Kidney (tissue), 14 donors: ENCODE measurements around the gene PPP1R3E. TPM values are rescaled to one million over a fixed set of nuclear protein-coding genes. Genes with fewer than 3 reads are reported as not detected.
"Not testable (repeated sequence)": the region's sequence is repeated elsewhere in the genome, so short reads cannot be mapped to it uniquely, and the experiment has no call there.

Source experiments
- DNase-seq, 5 donors: peaks; one replicate each; pipeline ENCODE4 v3.0.0-alpha.2; 2013 to 2020
- FAIRE-seq: peaks from 2 replicates; lab custom pipeline; 2012; peaks lifted over from hg19 to GRCh38; lab: Jason Lieb, UNC
- H3K27ac ChIP-seq, 2 donors: one replicate each; pipeline ENCODE4 v1.7.0; 2013; ENCODE audit warnings: low read depth in 2 of 2, low read length in 2 of 2, inconsistent platforms in 1 of 2
- H3K27me3 ChIP-seq: one replicate; pipeline ENCODE4 v1.7.1; 2013; ENCODE audit warnings: low read length, inconsistent platforms; ENCODE audit not compliant: control insufficient read depth, insufficient read depth
- H3K36me3 ChIP-seq, 3 donors: one replicate each; pipeline versions ENCODE4 v1.7.0 to v1.7.1; 2013; ENCODE audit warnings: low read length in 3 of 3, control low read depth in 1 of 3, inconsistent platforms in 1 of 3; ENCODE audit not compliant: insufficient read depth in 3 of 3, control insufficient read depth in 2 of 3
- H3K4me1 ChIP-seq, 3 donors: one replicate each; pipeline versions ENCODE4 v1.7.0 to v1.7.1; 2013; ENCODE audit warnings: low read length in 3 of 3, inconsistent platforms in 1 of 3, low read depth in 1 of 3; ENCODE audit not compliant: control insufficient read depth in 2 of 3, insufficient read depth in 2 of 3
- H3K4me3 ChIP-seq, 3 donors: one replicate each; pipeline versions ENCODE4 v1.7.0 to v1.8.1; 2013; ENCODE audit warnings: low read length in 3 of 3, control low read depth in 1 of 3, inconsistent platforms in 1 of 3
- H3K9ac ChIP-seq, 3 donors: one replicate each; pipeline versions ENCODE4 v1.7.0 to v1.7.1; 2013; ENCODE audit warnings: low read length in 3 of 3, control low read depth in 1 of 3, inconsistent platforms in 1 of 3
- H3K9me3 ChIP-seq, 3 donors: one replicate each; pipeline versions ENCODE4 v1.7.0 to v1.7.1; 2013; ENCODE audit warnings: low read length in 3 of 3, control low read depth in 1 of 3, inconsistent platforms in 1 of 3; ENCODE audit not compliant: control insufficient read depth in 2 of 3, insufficient read depth in 1 of 3
- CTCF ChIP-seq: IDR thresholded peaks from 3 replicates; pipeline ENCODE4 v1.5.1; 2012; ENCODE audit warnings: mild to moderate bottlenecking, moderate library complexity, borderline replicate concordance; ENCODE audit not compliant: insufficient read depth; ENCODE audit errors: extremely low read depth
- intact Hi-C: fragments of 100-400 bp; cut with DNase I; formaldehyde crosslinking; loops from one replicate; pipeline ENCODE4 v1.11.1; 2022
- polyA plus RNA-seq: library from polyadenylated mRNA; stranded (reverse); fragments of 350-450 nt; fragmentation: Illumina TruSeq; extraction: RNeasy Lipid Tissue Mini Kit (QIAGEN cat#74804); gene quantifications from one replicate; pipeline ENCODE4 v1.2.3, GENCODE V29; 2014; ENCODE audit warnings: low read depth, low replicate concordance; ENCODE audit not compliant: insufficient read depth
- total RNA-seq: library from RNA; stranded (reverse); fragmentation: NEBNext Ultra II Directional; extraction: Animal tissue kit (Norgen Biotek cat#: 25700); gene quantifications from one replicate; pipeline ENCODE4 v1.2.1, GENCODE V29; 2021
- donor health status: control.
- donor health status: control.
- donor health status: control.
- donor health status: control.
- donor health status: control.
- donor health status: DM: yes; HTN: yes; CAD: no.
- donor health status: Normal renal cell carcinoma (clear cell type).

PPP1R3E gene
- total and polyA plus RNA-seq, 2 donors from 2014 or later: 17.3 to 22.8 TPM

- DNase-seq (no peak), FAIRE-seq (no peak)
- Histone ChIP-seq H3K9ac (no peak overlapping the region), H3K9me3 (no peaks in the 10 kb centered on the region), H3K27ac (no peak overlapping the region), H3K27me3 (no peaks in the 10 kb centered on the region), H3K4me3 (no peak overlapping the region), H3K36me3 (peaks cover 0 to 6% (median 0%) of the 10 kb centered on the region in 3 donors), H3K4me1 (peaks cover 0 to 10% (median 8%) of the 10 kb centered on the region in 3 donors)
- TF ChIP-seq CTCF: no peak
- intact Hi-C loops: no loop called here
Measured at GRCh38 chr14:23281247-23281646, 21.4 kb downstream of the PPP1R3E start.

GRCh38 chr14:23277928-23278327 is 24.7 kb downstream of the PPP1R3E start:
- H3K4me3 ChIP-seq, H3K27ac ChIP-seq, intact Hi-C loops, DNase-seq, H3K4me1 ChIP-seq, FAIRE-seq, H3K9ac ChIP-seq, H3K9me3 ChIP-seq, H3K27me3 ChIP-seq: not testable (repeated sequence)
- H3K36me3 ChIP-seq: peaks cover 0 to 12% (median 0%) of the 10 kb centered on the region in 3 donors

GRCh38 chr14:23277189-23277588 is 25.5 kb downstream of the PPP1R3E start:
- DNase-seq (no peak), FAIRE-seq (no peak)
- Histone ChIP-seq H3K4me3 (no peak overlapping the region), H3K9ac (no peak overlapping the region), H3K9me3 (no peaks in the 10 kb centered on the region), H3K27me3 (no peaks in the 10 kb centered on the region), H3K27ac (no peak overlapping the region), H3K4me1 (peaks cover 0 to 5% (median 0%) of the 10 kb centered on the region in 3 donors), H3K36me3 (peaks cover 0 to 12% (median 0%) of the 10 kb centered on the region in 3 donors)
- intact Hi-C loops: no loop called here
- TF ChIP-seq CTCF: no peak

GRCh38 chr14:23275412-23275811 is 27.2 kb downstream of the PPP1R3E start:
- Histone ChIP-seq H3K9me3 (no peaks in the 10 kb centered on the region), H3K4me3 (no peak overlapping the region), H3K36me3 (peaks cover 0 to 10% (median 0%) of the 10 kb centered on the region in 3 donors), H3K27ac (no peak overlapping the region), H3K27me3 (no peaks in the 10 kb centered on the region), H3K9ac (no peak overlapping the region), H3K4me1 (peaks cover 0 to 5% (median 0%) of the 10 kb centered on the region in 3 donors)
- no peak for FAIRE-seq
- no peak for TF ChIP-seq CTCF
- intact Hi-C loops: no loop called here
- DNase-seq: no peak
